Myocyte (in vitro differentiated cells): ENCODE data around the gene ZYX. TPM values are rescaled to one million over a fixed set of nuclear protein-coding genes. Genes with fewer than 3 reads are reported as not detected.

Experiments
- DNase-seq: peaks from one replicate; pipeline ENCODE4 v3.0.0-alpha.2; 2012; ENCODE audit warnings: low read depth
- polyA plus RNA-seq: library from polyadenylated mRNA; unstranded; fragments of >200 nt; gene quantifications from one replicate; pipeline ENCODE4 v1.2.1, GENCODE V29; 2012; ENCODE audit warnings: missing spikeins
- total RNA-seq: library from RNA; depleted of rRNA; stranded (reverse); fragments of >200 nt; gene quantifications from 2 replicates; pipeline ENCODE4 v1.2.3, GENCODE V29; 2014

The ZYX gene
- total RNA-seq, result 80.1 and 82.6 TPM in 2 replicates
- polyA plus RNA-seq, result 322 TPM

GRCh38 chr7:143380646-143381426 is at the start of gene ZYX:
TSS of gene ZYX (plus strand) at chr7:143381345. CDS start at chr7:143381572, 227 bp downstream.
- DNase-seq, result peak; percentile 97

GRCh38 chr7:143334244-143334643 is 46.9 kb upstream of the ZYX start:
- DNase-seq, result no peak

- DNase-seq, result no peak
Observed at GRCh38 chr7:143337216-143337615, 43.9 kb upstream of the ZYX start.

- no peak for DNase-seq
Observed at GRCh38 chr7:143341842-143342241, 39.3 kb upstream of the ZYX start.

GRCh38 chr7:143343596-143343995 is 37.5 kb upstream of the ZYX start:
- DNase-seq, result no peak

GRCh38 chr7:143345428-143345900 is 35.7 kb upstream of the ZYX start:
- DNase-seq, result no peak

- DNase-seq, result no peak
Observed at GRCh38 chr7:143346018-143346417, 35.1 kb upstream of the ZYX start.

GRCh38 chr7:143347950-143348349 is 33.2 kb upstream of the ZYX start:
- no peak for DNase-seq

GRCh38 chr7:143351060-143351459 is 30.1 kb upstream of the ZYX start:
- DNase-seq, result no peak

- DNase-seq, result no peak
Observed at GRCh38 chr7:143351574-143351973, 29.6 kb upstream of the ZYX start.

GRCh38 chr7:143352531-143353002 is 28.6 kb upstream of the ZYX start:
- DNase-seq, result no peak

- no peak for DNase-seq
Observed at GRCh38 chr7:143354376-143354775, 26.8 kb upstream of the ZYX start.

GRCh38 chr7:143354965-143355364 is 26.2 kb upstream of the ZYX start:
- no peak for DNase-seq

GRCh38 chr7:143355450-143356385 is 25.4 kb upstream of the ZYX start:
- DNase-seq, result no peak

GRCh38 chr7:143356414-143357050 is 24.6 kb upstream of the ZYX start:
- DNase-seq, result peak; percentile 22

GRCh38 chr7:143358626-143359025 is 22.5 kb upstream of the ZYX start:
- no peak for DNase-seq

GRCh38 chr7:143359771-143360353 is 21.3 kb upstream of the ZYX start:
- no peak for DNase-seq

GRCh38 chr7:143360788-143361551 is 20.2 kb upstream of the ZYX start:
- no peak for DNase-seq

- no peak for DNase-seq
Observed at GRCh38 chr7:143361552-143362130, 19.5 kb upstream of the ZYX start.
